Spleen (tissue), 11 donors: ENCODE measurements around the gene DNAI2. TPM values are rescaled to one million over a fixed set of nuclear protein-coding genes. Genes with fewer than 3 reads are reported as not detected.

Experiments used
- DNase-seq: peaks from one replicate; pipeline ENCODE4 v3.0.0-alpha.2; 2020
- H3K27ac ChIP-seq, 8 donors: fragments of 200-600 bp; sonication (generic) in 7 of 8; 1 replicate in 4 of 8; 2 replicates in 4 of 8; pipeline versions ENCODE4 v1.5.0 to v1.8.0; 2016 to 2021; ENCODE audit warnings: inconsistent platforms in 4 of 8, mild to moderate bottlenecking in 4 of 8, moderate library complexity in 1 of 8
- H3K27me3 ChIP-seq, 7 donors: fragments of 200-600 bp; sonication (generic) in 6 of 7; replicated peaks in 1 of 7; 1 replicate in 4 of 7; 2 replicates in 3 of 7; pipeline versions ENCODE4 v1.5.0 to v1.8.0; 2016 to 2021; ENCODE audit warnings: inconsistent platforms in 3 of 7, mild to moderate bottlenecking in 1 of 7
- H3K36me3 ChIP-seq, 6 donors: fragments of 200-600 bp; sonication (generic) in 5 of 6; 1 replicate in 4 of 6; 2 replicates in 2 of 6; pipeline versions ENCODE4 v1.5.0 to v1.8.0; 2016 to 2021; ENCODE audit warnings: inconsistent platforms in 2 of 6
- H3K4me1 ChIP-seq, 6 donors: fragments of 200-600 bp; sonication (generic) in 5 of 6; 1 replicate in 3 of 6; 2 replicates in 3 of 6; pipeline versions ENCODE4 v1.5.0 to v1.8.0; 2016 to 2021; ENCODE audit warnings: inconsistent platforms in 3 of 6
- H3K4me3 ChIP-seq, 8 donors: fragments of 200-600 bp; sonication (generic) in 7 of 8; 1 replicate in 4 of 8; 2 replicates in 4 of 8; pipeline versions ENCODE4 v1.5.0 to v1.8.0; 2016 to 2021; ENCODE audit warnings: inconsistent platforms in 4 of 8, mild to moderate bottlenecking in 4 of 8, moderate library complexity in 2 of 8
- H3K9me3 ChIP-seq, 8 donors: fragments of 200-600 bp; sonication (generic) in 7 of 8; 1 replicate in 4 of 8; 2 replicates in 4 of 8; pipeline versions ENCODE4 v1.5.0 to v1.8.0; 2016 to 2021; ENCODE audit warnings: inconsistent platforms in 4 of 8
- CTCF ChIP-seq, 11 experiments: fragments of 200-600 bp in 7 of 11; fragments of 450-650 bp in 4 of 11; sonication (generic) in 4 of 11; IDR thresholded peaks in 8 of 11; conservative IDR thresholded peaks in 3 of 11; 1 replicate in 7 of 11; 2 replicates in 4 of 11; pipeline versions ENCODE4 v1.4.0 to v1.8.0; 2016 to 2021; ENCODE audit warnings: antibody characterized with exemption in 11 of 11, inconsistent platforms in 4 of 11, mild to moderate bottlenecking in 1 of 11
- POLR2A ChIP-seq, 3 donors: fragments of 450-650 bp; IDR thresholded peaks; one replicate each; pipeline ENCODE4 v1.5.1; 2017; ENCODE audit warnings: antibody characterized with exemption in 3 of 3, mild to moderate bottlenecking in 1 of 3
- POLR2AphosphoS5 ChIP-seq, 3 donors: sonication (generic); formaldehyde crosslinking; IDR thresholded peaks; one replicate each; pipeline ENCODE4 v1.5.1; 2017; ENCODE audit warnings: antibody characterized with exemption in 3 of 3
- WGBS, 5 donors: extraction: QIAGEN DNeasy Blood & Tissue Kit in 3 of 5; methylation state at CpG; one replicate each; pipeline versions ENCODE4 v1.1.5 to v1.1.7; 2013 to 2018; 5-methylcytosine and 5-hydroxymethylcytosine counted together
- intact Hi-C: fragments of 100-400 bp; cut with DNase I; formaldehyde crosslinking; loops from one replicate; pipeline ENCODE4 v1.15.0; 2023; ENCODE audit warnings: low total_unique reads
- polyA plus RNA-seq, 3 donors: library from polyadenylated mRNA; stranded (reverse); fragments of 200-250 nt; gene quantifications; one replicate each; pipeline ENCODE4 v1.2.1, GENCODE V29; 2013
- total RNA-seq, 7 donors: library from RNA; depleted of rRNA in 3 of 7; stranded (reverse); fragments of >200 nt in 3 of 7; fragmentation: NEBNext Ultra II Directional in 4 of 7; extraction: Animal tissue kit (Norgen Biotek cat#: 25700) in 4 of 7; gene quantifications; one replicate each; pipeline versions ENCODE4 v1.1.0 to v1.2.1, GENCODE V29; 2016 to 2021
- donor health status: healthy with polysubstance abuse.
- donor health status: DM: no; HTN: no; CAD: no; lungs with moderate emphysema.
- donor health status: DM: no; HTN: no; CAD: no.
- donor health status: Bipolar disorder and iron deficiency.
- donor health status: healthy.
- donor health status: DM: no; HTN: no; CAD: no.
- donor health status: DM: yes; HTN: yes; CAD: no.

The DNAI2 gene
- total and polyA plus RNA-seq, 10 donors, result 0.23 to 0.72 (median 0.35) TPM; not detected in 5

GRCh38 chr17:74332017-74332650 is 58.1 kb downstream of the DNAI2 start:
- Histone ChIP-seq H3K36me3 (peaks cover 0 to 5% (median 0%) of the 10 kb centered on the region in 6 donors), H3K4me1 (peaks cover 3 to 48% (median 18%) of the 10 kb centered on the region in 6 donors), H3K27ac (peak overlapping the region in 2 of 8 donors; percentile 14 to 16), H3K27me3 (peaks cover 0 to 18% (median 0%) of the 10 kb centered on the region in 7 donors), H3K4me3 (no peak overlapping the region), H3K9me3 (no peaks in the 10 kb centered on the region)
- 60 to 75% (median 66%) methylated on average over 7 of the region's 7 CpGs for WGBS, 5 donors
- TF ChIP-seq CTCF (IDR thresholded peaks at IDR 0.05 in 8 of 11, conservative IDR thresholded peaks at IDR 0.05 in 3 of 11) (no peak), POLR2A (IDR thresholded peaks at IDR 0.05) (no peak), POLR2AphosphoS5 (IDR thresholded peaks at IDR 0.05) (no peak)
- intact Hi-C loops, result no loop called here
- no peak for DNase-seq

GRCh38 chr17:74332763-74333283 is 58.8 kb downstream of the DNAI2 start:
- peaks cover 0 to 5% (median 0%) of the 10 kb centered on the region in 6 donors for H3K36me3 ChIP-seq
- DNase-seq, result no peak
- H3K27me3 ChIP-seq, result peaks cover 0 to 16% (median 0%) of the 10 kb centered on the region in 7 donors
- intact Hi-C loops, result no loop called here
- H3K9me3 ChIP-seq, result no peaks in the 10 kb centered on the region
- peaks cover 3 to 48% (median 18%) of the 10 kb centered on the region in 6 donors for H3K4me1 ChIP-seq
- TF ChIP-seq POLR2A (IDR thresholded peaks at IDR 0.05) (no peak), CTCF (IDR thresholded peaks at IDR 0.05 in 8 of 11, conservative IDR thresholded peaks at IDR 0.05 in 3 of 11) (no peak), POLR2AphosphoS5 (IDR thresholded peaks at IDR 0.05) (no peak)
- H3K4me3 ChIP-seq, result no peak overlapping the region
- peak overlapping the region in 2 of 8 donors; percentile 14 to 16 for H3K27ac ChIP-seq
- 24 to 34% (median 31%) methylated on average over 11 of the region's 11 CpGs for WGBS, 5 donors

- H3K4me1 ChIP-seq, result peaks cover 0 to 36% (median 12%) of the 10 kb centered on the region in 6 donors
Observed at GRCh38 chr17:74334393-74335039, 60.5 kb downstream of the DNAI2 start.

More at GRCh38 chr17:74334393-74335039, 60.5 kb downstream of the DNAI2 start:
- intact Hi-C loops, result no loop called here
- TF ChIP-seq POLR2AphosphoS5 (IDR thresholded peaks at IDR 0.05), result no peak
- no peak for TF ChIP-seq POLR2A (IDR thresholded peaks at IDR 0.05)
- no peak for TF ChIP-seq CTCF (IDR thresholded peaks at IDR 0.05 in 8 of 11, conservative IDR thresholded peaks at IDR 0.05 in 3 of 11)
- Histone ChIP-seq H3K9me3 (no peaks in the 10 kb centered on the region), H3K27ac (no peak overlapping the region), H3K4me3 (no peak overlapping the region), H3K27me3 (peaks cover 0 to 24% (median 0%) of the 10 kb centered on the region in 7 donors), H3K36me3 (no peaks in the 10 kb centered on the region)
- no peak for DNase-seq
- WGBS, 5 donors, result 82 to 93% (median 88%) methylated on average over 2 of the region's 2 CpGs
